ENCODE data around the gene P2RY8.
"Not testable (repeated sequence)": the region's sequence is repeated elsewhere in the genome, so short reads cannot be mapped to it uniquely, and the experiment has no call there.

P2RY8 gene

GRCh38 chrX:1537031-1537715 is at the start of gene P2RY8:
TSS of gene P2RY8 (minus strand) at chrX:1537185. CDS start at chrX:1466558, 70,627 bp downstream.
- peak; percentile 87 for DNase-seq

GRCh38 chrX:1584237-1585011 is 47.4 kb upstream of the P2RY8 start:
- DNase-seq, result no peak

GRCh38 chrX:1582686-1583437 is 45.9 kb upstream of the P2RY8 start:
- peak; percentile 74 for DNase-seq

DNA sequence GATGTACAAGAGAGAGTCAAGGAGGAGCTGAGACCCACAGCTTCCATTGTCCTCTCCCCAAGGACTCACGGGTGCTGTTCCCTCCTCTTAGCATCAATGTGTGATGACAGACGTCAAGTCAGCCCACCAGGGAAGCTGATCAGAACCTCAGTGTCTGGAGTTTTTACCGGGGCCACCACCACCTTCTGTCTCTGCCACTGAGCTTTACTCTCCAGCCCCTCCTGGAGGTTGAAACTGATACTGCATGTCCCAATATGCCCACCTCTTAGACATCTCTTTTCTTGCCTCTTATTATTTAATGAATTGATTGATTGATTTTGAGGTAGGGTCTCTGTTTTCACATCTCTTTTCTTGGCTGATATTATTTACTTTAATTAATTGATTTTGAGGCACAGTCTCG is 44.1 kb upstream of the P2RY8 start:
- DNase-seq, result peak; percentile 90

DNA sequence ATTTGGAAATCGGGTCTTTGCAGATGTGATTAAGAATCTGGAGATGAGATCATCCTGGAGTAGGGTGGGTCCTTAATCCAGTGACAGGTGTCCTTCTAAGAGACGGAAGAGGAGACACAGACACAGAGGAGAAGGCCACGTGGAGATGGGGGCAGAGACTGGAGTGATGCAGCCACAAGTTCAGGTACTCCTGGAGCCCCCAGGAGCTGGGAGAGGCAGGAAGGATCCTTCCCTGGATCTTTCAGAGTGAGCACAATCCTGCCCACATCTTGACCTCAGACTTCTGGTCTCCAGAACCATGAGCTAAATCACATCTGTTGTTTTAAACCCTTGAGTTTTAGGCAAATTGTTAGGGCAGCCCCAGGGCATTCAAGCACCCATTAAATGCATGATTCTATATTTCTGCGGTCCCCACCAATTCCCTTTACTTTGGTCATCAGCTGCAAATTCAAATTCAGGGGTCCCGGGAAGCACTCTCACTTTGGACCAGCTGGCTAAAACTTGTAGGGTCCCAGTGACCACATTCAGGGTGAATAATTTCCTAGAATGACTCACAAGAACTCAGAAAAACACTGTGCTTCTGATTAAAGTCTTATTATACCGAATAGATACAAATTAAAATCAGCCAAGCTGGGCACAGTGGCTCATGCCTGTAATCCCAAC is 41.7 kb upstream of the P2RY8 start:
- DNase-seq, result no peak

DNA sequence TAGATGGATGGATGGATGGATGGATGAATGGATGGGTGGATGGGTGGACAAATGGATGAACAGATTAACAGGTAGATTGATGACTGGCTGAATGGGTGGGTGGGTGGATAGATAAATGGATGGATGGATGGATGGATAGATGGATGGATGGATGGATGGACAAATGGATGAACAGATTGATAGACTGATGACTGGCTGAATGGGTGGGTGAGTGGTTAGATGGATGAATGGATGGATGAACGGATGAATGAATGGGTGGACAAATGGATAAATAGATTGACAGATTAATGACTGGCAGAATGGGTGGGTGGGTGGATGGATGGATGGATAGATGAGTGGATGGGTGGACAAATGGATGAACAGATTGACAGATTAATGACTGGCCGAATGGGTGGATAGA is 40.9 kb upstream of the P2RY8 start:
- DNase-seq, result no peak

DNA sequence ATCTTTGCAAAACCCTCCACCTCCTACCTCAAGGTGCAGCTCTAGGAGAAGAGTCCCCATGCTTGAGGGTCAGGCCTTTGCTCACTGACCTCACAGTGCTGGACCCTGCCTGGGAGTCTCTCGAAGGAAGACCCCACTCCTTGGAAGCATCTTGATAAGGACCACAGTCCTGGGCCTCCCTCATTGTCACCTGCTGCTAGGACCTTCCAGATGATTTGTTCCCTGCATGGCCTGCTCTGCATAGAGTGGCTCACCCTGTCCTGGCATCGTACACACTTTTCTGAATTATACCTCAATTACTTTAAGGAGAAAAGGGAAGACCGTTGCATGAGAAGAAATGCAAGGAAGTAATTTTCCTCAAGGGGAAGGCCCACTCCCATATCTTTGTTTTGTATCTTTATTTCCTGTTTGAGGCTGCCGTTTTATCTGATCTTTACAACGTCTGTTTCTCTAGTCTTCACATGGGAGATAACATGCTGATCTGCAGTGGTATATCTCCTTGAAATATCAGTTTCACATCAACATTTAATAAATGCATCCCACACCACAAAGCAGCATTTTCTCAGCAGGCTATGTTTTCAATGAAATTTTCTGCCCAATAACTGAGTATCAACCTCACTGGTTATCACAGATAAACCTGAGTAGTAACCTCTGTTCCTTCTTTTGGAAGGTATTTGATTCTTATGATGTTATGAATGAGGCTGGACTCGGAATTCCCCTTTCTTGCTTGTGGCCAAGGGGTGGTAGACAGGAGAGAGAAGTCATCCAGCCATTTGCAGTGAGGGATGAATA is 39.4 kb upstream of the P2RY8 start:
- DNase-seq, result no peak

GRCh38 chrX:1574181-1574580 is 37.2 kb upstream of the P2RY8 start:
- DNase-seq, result not testable (repeated sequence)

DNA sequence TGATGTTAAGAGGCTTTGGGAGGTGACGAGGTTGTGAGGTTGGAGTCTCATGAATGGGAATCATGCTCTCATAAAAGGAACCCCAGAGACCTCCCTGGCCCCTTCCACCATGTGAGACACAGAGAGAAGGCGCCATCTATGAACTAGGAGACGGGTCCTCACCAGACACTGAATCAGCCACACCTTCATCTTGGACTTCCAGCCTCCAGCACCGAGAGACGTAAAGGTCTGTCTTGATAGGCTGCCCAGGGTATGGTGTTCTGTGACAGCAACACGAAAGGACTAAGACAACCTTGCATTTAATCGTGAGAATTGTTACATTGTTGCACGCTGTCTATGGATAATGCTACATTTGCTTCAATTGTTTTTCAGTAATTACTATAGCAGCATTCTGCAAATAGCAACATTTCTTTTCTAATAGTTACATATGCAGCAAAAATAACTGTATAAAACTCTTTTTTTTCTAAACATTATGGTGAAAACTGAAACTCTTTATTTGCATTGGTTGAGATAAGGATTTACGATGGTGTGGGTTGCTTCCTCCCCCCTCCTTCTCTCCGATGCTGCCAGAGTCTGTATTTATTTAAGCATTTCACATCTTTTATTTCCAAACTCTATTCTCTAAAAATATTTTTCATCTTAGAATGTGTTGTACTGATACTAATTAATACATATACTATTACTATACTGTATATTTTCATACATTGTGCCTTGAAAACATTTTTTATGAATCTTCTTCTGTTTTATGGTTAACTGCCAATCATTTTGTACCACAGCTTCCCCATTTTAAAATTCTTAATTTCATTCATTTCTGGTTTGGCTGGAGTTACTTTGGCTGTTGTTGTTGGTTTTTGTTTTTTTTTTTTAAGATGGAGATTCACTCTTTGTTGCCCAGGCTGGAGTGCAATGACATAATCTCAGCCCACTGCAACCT is 28.0 kb upstream of the P2RY8 start:
- DNase-seq, result no peak

DNA sequence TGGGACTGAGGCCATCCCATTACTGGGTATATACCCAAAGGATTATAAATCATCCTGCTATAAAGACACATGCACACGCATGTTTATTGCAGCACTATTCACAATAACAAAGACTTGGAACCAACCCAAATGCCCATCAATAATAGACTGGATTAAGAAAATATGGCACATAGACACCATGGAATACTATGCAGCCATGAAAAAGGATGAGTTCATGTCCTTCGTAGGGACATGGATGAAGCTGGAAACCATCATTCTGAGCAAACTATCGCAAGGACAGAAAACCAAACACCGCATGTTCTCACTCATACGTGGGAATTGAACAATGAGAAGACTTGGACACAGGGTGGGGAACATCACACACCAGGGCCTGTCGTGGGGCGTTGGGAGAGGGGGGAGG is 27.1 kb upstream of the P2RY8 start:
- DNase-seq, result not testable (repeated sequence)

- DNase-seq, result no peak
Observed at GRCh38 chrX:1561164-1561563, 24.2 kb upstream of the P2RY8 start.

GRCh38 chrX:1558761-1559468 is 21.9 kb upstream of the P2RY8 start:
- DNase-seq, result no peak

GRCh38 chrX:1557442-1557841 is 20.5 kb upstream of the P2RY8 start:
- not testable (repeated sequence) for DNase-seq

- DNase-seq, result no peak
Observed at GRCh38 chrX:1555370-1555769, 18.4 kb upstream of the P2RY8 start.

DNA sequence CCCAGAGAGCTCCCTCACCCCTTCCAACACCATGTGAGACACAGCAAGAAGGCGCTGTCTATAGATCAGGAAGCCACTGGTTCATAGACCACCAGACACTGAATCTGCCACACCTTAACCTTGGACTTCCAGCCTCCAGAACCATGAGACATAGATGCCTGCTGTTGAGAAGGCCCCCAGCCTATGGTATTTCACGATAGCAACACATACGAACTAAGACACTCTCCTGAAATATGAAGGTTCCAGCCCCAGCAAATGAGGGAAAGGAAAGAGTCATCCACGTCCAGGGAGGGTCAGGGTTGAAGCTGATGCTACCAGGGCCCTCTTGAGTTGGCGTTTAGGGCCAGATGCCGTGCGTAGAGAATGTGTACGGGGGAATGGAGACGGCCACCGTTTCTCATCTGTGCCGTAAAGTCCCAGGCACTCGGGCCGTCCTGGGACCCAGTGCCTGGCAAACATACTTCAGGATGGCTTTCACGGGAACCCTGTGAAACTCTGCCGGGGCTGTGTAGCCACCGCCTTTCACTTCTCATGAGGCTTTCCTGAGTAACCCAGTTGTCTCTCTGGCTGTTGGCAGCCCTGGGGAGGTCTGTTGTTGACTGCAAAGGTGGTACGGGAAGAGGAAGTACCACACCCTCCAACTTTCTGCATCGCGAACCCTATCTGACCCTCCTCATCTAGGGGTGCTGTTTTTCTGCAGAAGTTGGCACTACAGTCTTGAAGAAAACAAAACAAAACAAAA is 17.7 kb upstream of the P2RY8 start:
- DNase-seq, result no peak

- DNase-seq, result no peak
Observed at GRCh38 chrX:1551959-1552546, 15.1 kb upstream of the P2RY8 start.

- DNase-seq, result no peak
Observed at GRCh38 chrX:1546691-1547251, 9.8 kb upstream of the P2RY8 start.

GRCh38 chrX:1545776-1546408 is 8.9 kb upstream of the P2RY8 start:
- DNase-seq, result no peak

Measured in activated CD4-positive, alpha-beta T cell treated with anti-CD3 and anti-CD28 coated beads for 48 hours (primary cell).